K562 (cell line): ENCODE measurements around the gene RXRB. TPM values are rescaled to one million over a fixed set of nuclear protein-coding genes. Genes with fewer than 3 reads are reported as not detected.

Experiments used
- BMI1 ChIP-seq: fragments of 150-350 bp; IDR thresholded peaks from 2 replicates; pipeline ENCODE4 v1.6.1; 2014; ENCODE audit warnings: low read length
- CREB5 ChIP-seq: fragments of 250-450 bp; sonication (Bioruptor Pico); IDR thresholded peaks from 2 replicates; pipeline ENCODE4 v1.5.0; 2020; ENCODE audit warnings: mild to moderate bottlenecking
- GATAD2B ChIP-seq: fragments of 450-650 bp; IDR thresholded peaks from 2 replicates; pipeline ENCODE4 v1.6.1; 2017; ENCODE audit warnings: mild to moderate bottlenecking, borderline replicate concordance
- HMG20A ChIP-seq: fragments of 450-650 bp; formaldehyde crosslinking; conservative IDR thresholded peaks from 2 replicates; pipeline ENCODE4 v1.4.0; 2020; ENCODE audit warnings: mild to moderate bottlenecking, mixed read lengths
- LARP7 ChIP-seq: fragments of 450-650 bp; IDR thresholded peaks from 2 replicates; pipeline ENCODE4 v1.6.1; 2016
- MTA3 ChIP-seq: fragments of 450-650 bp; formaldehyde crosslinking; IDR thresholded peaks from 2 replicates; pipeline ENCODE4 v1.6.1; 2017; ENCODE audit warnings: mild to moderate bottlenecking, borderline replicate concordance
- MXD1 ChIP-seq: fragments of 250-450 bp; sonication (Bioruptor Pico); IDR thresholded peaks from 2 replicates; pipeline ENCODE4 v1.8.0; 2021; ENCODE audit warnings: borderline replicate concordance, mild to moderate bottlenecking, moderate library complexity; ENCODE audit not compliant: poor library complexity, severe bottlenecking
- PKNOX1 ChIP-seq: fragments of 450-650 bp; IDR thresholded peaks from 2 replicates; pipeline ENCODE4 v1.6.1; 2016
- REST ChIP-seq, 2 experiments: fragments of 450-650 bp; formaldehyde crosslinking in 1 of 2; IDR thresholded peaks; 2 replicates each; pipeline versions ENCODE4 v1.4.0 to v1.6.1; 2014 to 2020; ENCODE audit warnings: mild to moderate bottlenecking in 2 of 2, borderline replicate concordance in 1 of 2, low read depth in 1 of 2
- RFX1 ChIP-seq: fragments of 450-650 bp; IDR thresholded peaks from 2 replicates; pipeline ENCODE4 v1.6.1; 2016; ENCODE audit warnings: mild to moderate bottlenecking, moderate library complexity
- SREBF2 ChIP-seq: sonication (generic); formaldehyde crosslinking; IDR thresholded peaks from 2 replicates; pipeline ENCODE4 v1.4.0; 2020; ENCODE audit warnings: mild to moderate bottlenecking, missing genetic modification reagents
- ZBTB11 ChIP-seq, 3 experiments: fragments of 200-800 bp in 1 of 3; fragments of 250-450 bp in 1 of 3; fragments of 450-650 bp in 1 of 3; sonication (Bioruptor Pico) in 1 of 3; sonication (Bioruptor generic) in 1 of 3; formaldehyde crosslinking in 1 of 3; IDR thresholded peaks; 2 replicates each; pipeline versions ENCODE4 v1.6.1 to v1.8.0; 2016 to 2022; ENCODE audit warnings: mild to moderate bottlenecking in 2 of 3, missing genetic modification characterization in 2 of 3, missing compliant biosample characterization in 1 of 3, moderate library complexity in 1 of 3
- polyA plus RNA-seq, 8 experiments: library from polyadenylated mRNA; depleted of rRNA in 4 of 8; stranded (reverse) in 5 of 8; unstranded in 3 of 8; fragments of >200 nt; fragmentation: Nextera tagmentation in 2 of 8; fragmentation: Illumina TruSeq in 1 of 8; extraction: Ambion mirVana in 2 of 8; extraction: Trizol in 1 of 8; gene quantifications; 2 replicates each; pipeline versions ENCODE4 v1.2.1 to v1.2.3, GENCODE V29; 2011 to 2014; ENCODE audit warnings: inconsistent platforms in 1 of 8, missing spikeins in 1 of 8
- total RNA-seq, 7 experiments: library from RNA; depleted of rRNA in 6 of 7; stranded (reverse); fragments of >200 nt in 6 of 7; fragmentation: Illumina TruSeq in 2 of 7; extraction: Trizol in 2 of 7; gene quantifications; 2 replicates each; pipeline versions ENCODE4 v1.2.1 to v1.2.3, GENCODE V29; 2011 to 2021; ENCODE audit warnings: low replicate concordance in 1 of 7

The RXRB gene
- total and polyA plus RNA-seq, 9 of the 15 experiments (the other 6 are each of a cell fraction or from before 2014, with no cell fraction given), result 0.76 to 35.5 (median 18.4) TPM

GRCh38 chr6:33197431-33198048, 2.9 kb downstream of the RXRB start (continued):
- TF ChIP-seq MXD1 (CRISPR knock-in tag) (no peak), REST (IDR thresholded peaks at IDR 0.05; ENCODE audit: borderline replicate concordance) (peak; percentile 50; the same call in 1 of the 2 replicates), REST (CRISPR knock-in tag; IDR thresholded peaks at IDR 0.05; ENCODE audit: low read depth) (no peak), PKNOX1 (no peak), GATAD2B (no peak), MTA3 (0 out of 2 replicates have a peak, but pooled peaks have one; percentile 30), SREBF2 (CRISPR knock-in tag) (no peak), HMG20A (CRISPR knock-in tag) (no peak), CREB5 (CRISPR knock-in tag) (no peak), LARP7 (no peak), BMI1 (no peak), ZBTB11 (CRISPR knock-in tag; IDR thresholded peaks at IDR 0.05) (no peak), RFX1 (no peak)
